SKM-1 (cell line): ENCODE results near the gene WDR33.

ENCODE experiments used
- DNase-seq: peaks from one replicate; lab custom pipeline; 2025; ENCODE audit not compliant: unreplicated experiment; lab: John Stamatoyannopoulos, UW

The WDR33 gene

DNA sequence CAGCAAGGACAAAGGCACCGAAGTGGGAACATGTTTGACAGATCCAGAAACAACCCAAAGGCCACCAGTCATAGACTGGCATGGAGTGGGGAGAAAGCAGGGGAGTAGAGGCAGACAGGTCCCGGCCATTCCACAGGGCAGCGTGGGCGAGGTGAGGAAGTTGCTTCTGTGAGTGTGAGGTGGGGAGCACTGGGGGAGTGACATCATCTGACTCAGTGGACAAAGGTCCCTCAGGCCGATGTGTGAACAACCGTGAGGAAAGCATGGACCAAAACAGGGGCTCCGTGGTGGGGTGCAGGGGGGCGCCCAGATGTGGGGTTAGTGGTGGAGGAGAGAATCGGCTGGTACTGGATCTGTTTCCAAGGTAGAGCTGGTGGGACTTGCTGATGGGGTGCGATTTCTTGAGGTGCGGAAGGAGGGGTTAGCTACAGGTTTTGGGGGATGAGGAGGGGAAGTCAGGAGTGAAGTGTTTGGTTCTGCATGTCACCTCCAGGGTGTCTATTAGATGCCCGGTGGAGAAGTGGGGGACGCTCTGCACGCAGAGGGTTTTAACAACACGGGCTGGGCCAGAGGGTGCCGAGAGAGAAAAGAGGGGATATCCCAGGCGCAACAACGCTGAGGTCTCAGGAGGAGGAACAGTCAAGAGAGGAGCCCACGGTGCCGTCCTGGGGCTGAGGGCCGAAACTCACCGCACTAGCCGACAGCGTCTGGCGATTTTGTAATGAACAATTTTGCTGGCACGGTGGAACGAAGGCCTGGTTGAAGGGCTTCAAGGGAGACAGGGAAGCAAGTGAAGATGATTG, 112.2 kb downstream of the WDR33 start:
- DNase-seq = no peak

DNA sequence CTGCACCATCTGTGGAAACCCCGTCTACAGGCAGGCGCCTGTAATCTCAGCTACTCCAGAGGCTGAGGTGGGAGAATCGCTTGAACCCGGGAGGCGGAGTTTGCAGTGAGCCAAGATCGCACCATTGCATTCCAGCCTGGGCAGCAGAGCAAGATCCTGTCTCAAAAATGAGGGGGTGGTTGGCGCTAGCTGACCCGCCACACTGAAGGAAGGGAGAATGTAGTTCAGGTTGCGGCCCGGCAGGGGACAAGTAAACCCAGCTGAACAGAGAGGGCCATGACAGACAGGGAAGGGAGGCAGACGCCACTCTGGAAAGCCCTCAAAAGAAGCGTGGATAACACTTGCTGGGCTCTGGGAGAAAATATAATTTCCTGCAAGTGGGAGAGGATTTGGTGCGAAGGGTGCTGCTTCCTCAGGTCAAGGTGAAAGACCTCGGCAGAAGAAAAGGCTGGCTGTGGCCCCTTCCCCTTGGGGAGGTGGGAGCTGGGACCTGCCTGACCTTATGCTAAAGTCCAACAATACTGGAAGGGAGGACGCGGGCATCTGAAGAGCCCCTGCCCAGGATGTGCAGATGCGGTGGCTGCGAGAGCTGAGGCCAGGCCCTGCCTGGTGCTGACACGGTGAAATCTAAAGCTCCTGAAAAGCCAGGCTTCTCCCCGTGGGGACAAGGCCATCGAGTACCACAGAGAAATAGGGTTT, 113.3 kb downstream of the WDR33 start:
- DNase-seq = no peak

DNA sequence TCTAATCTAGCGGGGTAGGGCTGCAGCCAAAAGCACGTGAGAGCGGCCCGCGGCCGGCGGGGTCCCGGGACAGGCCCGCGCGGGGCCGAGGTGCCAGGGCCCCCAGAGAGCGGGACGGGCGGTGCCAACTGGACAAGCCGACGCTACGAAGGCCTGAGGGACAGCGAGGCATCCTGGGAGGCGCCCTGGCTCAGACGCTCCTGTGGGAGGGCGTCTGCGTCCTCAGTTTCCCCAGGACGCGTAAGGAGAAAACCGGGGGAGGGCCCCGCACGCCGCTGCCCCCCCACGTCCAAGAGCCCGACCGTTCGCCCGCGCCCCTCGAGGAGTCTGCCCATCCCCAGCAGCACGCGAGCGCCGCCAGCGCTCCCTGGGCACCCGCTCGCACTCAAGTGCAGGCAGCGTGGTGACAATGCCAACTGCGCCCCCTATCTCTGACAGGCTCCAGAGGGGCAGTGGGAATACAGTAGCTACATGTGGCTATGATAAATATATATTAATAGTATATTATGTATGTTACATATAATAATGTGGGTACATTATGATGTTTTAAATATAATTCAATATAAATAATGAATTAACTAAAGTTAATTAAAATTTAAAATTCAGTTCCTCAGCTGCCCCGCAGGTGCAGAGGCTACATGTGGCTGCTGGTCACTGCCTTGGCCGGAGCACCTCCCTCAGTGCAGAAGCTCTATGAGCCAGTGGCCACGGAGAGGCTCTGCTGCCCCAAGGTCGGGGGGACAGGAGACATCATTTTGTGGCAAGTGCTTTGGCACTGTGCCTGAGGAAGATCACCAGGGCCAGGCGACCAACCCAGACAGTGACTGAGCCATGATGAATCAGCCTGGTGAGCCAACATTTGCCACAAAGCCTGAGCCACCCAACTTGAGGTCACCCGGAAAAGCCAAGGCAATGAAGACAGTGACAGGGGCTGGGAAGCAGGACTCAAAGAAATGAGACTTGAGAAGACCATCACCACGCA, 115.2 kb downstream of the WDR33 start:
- DNase-seq = no peak

DNA sequence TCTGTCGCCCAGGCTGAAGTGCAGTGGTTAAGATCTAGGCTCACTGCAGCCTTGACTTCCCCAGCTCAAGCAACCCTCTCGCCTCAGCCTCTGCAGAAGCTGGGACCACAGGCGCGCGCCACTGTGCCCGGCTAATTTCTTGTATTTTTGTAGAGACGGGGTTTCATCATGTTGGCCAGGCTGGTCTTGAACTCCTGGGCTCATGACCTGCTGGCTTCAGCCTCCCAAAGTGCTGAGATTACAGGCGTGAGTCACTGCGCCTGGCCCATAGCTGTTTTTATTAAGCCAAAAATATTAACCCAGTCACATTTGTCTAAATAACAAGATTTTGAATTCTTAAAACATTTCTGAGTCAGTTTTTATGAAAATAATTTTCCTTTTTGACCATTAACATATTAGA, 116.0 kb downstream of the WDR33 start:
- DNase-seq = no peak

DNA sequence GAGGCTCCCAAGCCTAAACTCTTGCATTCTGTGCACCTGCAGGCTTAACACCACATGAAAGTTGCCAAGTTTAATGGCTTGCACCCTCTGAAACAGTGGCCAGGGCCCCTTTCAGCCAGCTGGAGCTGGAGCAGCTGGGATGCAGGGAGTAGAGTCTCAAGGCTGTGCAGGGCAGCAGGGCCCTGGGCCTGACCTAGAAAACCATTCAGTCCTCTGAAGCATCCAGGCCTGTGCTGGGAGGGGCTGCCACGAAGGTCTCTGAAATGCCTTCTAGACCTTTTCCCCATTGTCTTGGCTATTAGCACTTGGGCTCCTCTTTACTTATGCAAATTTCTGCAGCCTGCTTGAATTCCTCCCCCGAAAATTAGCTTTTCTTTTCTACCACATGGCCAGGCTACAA, 120.3 kb downstream of the WDR33 start:
- no peak for DNase-seq

DNA sequence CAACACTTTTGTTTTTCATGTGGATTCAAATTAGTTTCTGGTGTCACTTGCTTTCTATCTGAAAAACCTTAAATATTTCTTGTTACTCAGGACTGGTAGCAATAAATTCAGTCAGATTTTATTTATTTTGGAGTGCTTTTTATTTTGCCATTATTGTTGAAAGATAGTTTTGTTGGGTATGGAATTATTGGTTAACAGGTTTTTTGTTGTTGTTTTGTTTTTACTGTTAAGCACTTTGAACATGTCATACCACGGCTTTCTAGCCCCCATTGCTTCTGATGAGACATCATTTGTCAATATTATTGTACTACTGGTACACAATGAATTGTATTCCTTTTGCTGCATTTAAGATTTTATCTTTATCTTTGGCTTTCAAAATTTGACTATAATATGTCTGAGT, 122.6 kb downstream of the WDR33 start:
- no peak for DNase-seq

DNA sequence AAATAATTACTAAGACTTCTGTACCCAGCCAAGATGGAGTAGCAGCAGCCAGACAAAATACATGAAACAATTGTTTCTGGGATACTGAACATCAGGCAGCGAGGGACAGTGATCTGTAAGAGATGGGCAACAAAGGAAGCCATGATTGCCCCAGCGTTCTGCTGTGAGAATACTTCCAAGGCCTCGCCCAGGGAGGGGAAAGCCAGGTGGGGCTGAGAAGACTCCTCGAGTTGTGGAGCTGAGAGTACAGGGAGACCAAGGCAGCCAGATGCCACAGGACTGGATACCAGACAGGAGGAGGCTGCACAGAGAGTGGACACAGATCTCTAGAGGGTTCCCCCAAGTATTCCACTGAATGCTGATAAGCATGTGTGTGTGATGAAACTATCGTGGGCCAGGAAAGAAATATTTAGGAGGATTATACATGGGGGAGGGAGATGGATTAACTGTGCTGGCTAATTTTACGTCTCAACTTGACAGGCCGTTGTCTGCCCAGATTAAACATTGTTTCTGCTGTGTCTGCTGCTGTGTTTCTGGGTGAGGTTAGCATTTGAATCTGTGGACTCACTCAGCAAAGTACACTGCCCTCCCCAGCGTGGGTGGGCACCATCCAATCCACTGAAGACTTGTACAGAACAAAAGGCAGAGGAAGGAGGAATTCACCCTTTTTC, 125.4 kb downstream of the WDR33 start:
- DNase-seq = no peak

DNA sequence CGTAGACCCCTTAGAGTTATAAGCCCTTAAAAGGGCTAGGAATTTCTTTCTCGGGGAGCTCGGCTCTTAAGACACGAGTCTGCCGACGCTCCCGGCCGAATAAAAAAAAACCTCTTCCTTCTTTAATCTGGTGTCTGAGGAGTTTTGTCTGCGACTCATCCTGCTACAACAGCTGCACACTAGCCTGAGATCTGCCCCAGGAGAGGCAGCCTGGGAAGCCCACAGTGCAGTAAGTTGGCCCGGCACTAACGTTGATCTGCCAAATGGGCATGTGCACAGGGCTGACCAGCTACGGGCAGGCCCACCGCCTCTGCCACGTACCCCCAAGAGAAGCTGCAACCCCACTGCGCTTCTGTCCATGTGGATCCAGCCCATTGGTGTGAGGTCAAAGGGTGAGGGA, 127.2 kb downstream of the WDR33 start:
- no peak for DNase-seq

DNA sequence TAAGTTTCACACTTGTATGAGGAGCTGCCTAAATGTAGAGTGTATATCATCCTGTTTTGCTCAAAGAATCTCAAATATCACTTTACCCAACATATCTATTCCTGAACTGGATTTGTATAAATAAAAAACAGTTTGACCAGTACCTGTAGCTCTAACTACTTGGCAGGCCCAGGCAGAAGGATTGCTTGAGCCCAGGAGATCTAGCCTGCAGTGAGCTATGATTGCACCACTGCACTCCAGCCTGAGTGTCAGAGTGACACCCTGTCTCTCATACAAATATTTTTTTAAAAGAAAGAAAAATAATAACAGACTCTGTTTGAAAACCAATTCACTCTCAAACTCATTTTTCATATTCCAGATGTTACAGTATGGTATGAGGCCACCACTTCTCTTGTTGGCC, 127.9 kb downstream of the WDR33 start:
- no peak for DNase-seq

DNA sequence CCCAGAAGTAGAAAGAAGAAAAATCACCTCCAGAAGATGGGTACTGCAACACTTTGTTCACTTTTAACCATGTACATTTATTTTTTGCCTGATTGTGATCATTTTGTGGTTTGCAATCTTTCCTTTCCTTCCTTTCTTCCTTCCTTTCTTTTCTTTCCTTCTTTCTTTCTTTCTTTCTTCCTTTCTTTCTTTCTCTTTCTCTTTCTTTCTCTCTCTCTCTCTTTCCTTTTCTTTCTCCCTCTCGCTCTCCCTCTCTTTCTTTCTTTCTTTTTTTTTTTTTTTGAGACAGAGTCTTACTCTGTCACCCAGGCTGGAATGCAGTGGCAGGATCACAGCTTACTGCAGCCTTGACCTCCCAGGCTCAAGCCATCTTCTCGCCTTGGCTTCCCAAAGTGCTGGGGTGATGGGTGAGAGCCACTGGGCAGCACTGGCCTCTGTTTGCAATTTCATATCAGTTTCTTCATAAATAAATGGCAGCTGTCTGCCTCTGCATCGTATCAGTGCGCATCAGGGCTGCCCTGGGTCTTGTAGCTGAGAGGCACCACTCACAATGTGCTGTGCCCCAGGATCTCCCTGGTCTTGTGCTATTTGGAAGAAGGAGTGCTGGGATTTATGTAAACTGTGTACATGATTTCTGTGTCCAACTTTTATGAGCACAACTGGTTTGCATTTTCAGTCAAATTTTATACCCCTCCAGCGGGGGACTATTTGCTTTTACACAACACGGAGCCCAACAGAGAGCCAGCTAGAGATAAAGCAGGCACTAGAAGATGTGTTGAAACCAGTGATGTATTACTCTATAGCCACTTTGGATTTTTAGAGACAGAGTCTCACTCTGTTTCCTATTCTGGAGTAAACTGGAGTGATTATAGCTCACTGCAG, 128.8 kb downstream of the WDR33 start:
- no peak for DNase-seq

DNA sequence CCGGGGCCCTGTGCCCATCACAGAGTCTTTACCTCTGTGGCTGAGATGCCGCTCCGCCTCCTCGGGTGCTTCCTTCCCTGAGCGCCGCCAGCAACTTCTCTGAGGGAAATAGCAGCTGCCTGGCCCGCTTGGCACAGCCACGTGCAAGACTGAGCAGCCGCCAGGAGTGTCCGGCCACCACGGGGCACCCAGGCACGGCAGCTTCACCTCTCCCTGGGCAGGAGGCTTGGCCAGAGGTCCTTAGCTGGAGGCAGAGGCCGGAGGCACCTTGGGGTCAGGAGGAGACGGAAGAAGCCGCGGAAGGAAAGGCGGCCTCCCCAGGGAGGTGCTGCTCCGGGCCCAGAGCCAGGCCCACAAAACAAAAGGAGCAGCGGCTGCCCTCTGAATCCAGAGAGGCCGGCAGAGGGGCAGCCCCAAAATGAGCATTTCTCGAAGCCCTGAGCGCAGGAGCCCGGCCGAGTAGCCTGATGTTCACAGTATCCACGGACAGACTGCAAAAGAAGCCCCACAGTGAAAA, 129.6 kb downstream of the WDR33 start:
- no peak for DNase-seq

DNA sequence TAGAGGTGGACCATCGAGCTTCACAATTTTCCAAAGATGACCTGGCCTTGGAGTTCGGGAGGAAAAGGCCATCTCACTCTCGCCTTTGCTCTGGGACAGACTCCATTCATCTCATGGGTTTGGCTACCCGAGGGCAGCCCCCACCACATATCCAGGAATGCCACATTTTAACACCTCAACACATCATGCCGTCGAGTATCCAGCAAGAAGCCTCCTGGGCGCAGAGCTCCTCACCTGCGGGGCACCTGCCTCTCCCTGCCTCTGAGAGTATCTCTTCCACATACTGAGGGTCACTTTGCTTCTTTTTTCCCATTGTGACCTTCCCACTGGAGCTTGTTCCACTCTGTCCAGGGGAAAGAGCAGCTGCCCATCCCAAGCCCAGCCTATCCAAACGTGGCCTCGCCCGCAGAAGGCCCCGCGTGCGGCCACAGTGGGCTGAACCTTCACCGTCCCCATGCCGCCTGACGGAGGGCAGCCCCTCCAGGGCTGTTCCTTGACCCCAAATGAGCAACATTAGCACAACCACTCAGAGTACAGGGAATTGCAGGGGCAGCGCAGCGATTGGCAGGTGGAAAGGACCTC, 130.2 kb downstream of the WDR33 start:
- DNase-seq = no peak

DNA sequence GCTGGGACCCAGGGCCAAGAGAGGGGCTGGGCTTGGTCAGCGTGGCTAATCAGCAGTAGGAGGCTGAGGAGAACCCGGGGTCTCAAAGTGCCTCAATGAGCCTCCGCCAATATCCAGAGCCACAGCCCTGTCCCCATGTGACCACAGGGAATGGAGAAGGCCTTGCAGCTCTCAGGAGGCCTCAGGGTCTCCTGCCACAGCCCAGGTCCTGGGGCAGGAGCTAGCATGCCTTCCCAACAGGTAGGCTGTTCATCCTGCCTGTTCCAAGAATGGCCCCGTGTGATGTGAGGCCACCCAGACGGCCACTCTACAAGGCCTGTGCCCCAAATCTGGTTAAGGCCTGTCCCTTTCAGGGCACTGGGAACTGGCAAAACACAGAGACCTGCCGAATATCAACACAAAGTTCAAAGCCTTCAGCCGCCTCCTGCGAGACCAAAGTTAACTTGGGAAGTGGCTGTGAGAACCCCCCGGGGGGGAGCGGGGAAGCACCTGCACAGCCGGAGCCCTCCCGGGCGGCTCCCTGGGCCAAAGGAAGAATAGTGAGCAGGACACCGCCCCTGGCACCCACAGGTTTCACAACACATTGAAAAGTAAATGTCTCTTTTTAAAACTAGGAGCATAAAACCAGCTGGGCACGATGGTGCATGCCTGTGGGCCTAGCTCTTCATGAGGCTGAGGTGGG, 131.2 kb downstream of the WDR33 start:
- DNase-seq = no peak

DNA sequence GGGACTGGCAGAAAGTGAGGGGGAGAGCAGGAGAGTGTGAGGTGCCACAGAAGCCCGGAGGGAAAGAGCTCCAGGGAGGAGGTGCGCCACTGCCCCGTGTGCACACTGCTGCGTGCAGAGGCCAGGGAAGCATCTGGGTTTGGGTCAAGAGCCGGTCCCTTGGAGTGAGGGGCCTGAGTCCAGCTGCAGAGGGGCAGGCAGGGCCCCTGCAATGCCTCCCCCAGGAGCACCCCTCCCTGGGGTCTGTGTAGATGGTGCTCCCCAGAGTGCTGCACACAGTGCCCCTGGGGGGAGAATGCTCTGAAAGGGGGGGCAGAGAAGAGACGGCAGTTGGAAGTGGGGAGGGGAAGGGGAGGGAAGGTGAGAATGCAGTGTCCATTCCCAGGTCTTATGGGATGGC, 132.0 kb downstream of the WDR33 start:
- DNase-seq = no peak

DNA sequence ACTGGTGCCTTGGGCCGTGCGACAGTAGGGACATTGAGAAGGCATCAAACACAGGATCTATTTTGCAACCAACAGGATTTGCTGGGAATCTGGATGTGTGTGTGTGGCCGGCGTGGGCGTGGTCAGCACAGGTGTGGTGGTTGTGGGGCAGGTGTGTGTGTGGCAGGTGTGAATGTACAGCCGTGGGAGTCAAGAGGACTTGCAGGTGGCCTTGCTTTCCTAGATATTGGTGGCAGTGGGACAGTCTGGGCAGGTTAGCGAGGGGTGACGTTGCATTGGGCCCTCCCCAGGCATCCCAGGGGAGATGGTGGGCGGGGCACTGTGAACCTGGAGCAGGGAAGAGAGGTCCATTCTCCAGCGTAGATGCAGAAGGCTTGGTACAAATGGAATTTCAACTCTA, 132.4 kb downstream of the WDR33 start:
- DNase-seq = no peak

DNA sequence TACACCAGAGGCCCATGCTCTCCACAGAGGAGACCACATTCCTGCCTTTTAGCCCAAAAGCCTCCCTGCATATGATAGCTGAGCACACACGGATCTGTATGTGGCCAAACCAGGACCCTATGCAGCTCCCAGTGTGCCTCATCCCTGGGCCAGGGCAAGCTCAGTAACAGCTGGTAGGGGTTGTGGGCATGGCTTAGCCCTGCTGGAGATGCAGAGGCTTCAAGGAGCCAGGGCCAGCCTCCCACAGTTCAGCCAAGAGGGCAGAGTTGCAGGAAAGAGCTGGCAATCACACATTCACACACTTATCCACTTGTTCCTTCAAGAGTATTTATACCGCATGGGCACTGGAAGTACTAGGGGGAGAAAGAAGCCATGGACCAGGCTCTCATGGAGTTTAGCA, 134.1 kb downstream of the WDR33 start:
- no peak for DNase-seq

DNA sequence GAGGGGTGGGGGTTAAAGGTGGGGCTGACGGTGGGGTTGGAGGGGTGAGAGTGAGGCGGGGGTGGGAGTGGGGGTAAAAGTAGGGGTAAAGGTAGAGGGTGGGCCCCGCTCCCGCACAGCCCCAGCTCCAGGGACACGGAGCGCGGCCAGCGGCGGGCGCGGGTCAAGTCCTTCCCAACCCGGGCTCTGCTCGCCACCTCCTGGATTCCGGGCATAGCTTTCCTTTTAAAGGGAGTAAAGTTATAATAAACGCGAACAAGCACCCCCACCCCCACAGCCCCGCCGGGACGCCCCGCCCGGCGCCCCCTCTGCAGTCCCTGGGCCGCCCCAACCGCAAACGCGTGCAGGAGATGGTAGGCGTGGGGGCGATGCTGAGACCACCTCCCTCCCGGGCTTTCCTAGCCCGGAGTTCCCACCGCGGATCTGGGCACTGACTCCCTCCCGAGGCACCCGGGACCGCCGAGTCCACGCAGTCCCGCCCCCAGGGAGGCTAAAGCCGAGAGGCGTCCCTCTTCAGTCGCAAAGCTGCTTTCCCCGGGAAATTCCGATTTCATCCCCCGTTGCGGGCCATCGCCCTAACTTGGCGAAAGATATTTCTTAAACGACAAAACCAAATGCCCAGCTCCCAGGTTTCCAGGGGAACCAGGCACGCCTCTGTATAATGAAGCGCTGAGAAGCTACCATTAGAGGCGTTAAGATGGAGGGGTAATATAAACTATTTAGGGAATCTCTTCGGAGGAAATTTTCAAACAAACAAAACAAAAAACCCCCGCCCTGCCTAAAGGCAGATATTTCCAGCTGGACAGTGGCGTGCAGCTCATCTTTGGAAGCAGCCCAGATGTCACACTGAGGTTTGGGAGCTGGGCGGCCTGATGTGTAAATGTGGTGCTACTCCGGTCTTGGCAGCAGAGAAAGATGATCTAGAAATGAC, 135.4 kb downstream of the WDR33 start, which contains the start of gene LIMS2:
Gene LIMS2, minus strand, starts transcription at position 200 of the 931 bp plus-strand sequence. CDS start 506 bp downstream, outside the sequence.
- DNase-seq = no peak
